ENCODE results near the gene RNF112.

RNF112 gene

DNA sequence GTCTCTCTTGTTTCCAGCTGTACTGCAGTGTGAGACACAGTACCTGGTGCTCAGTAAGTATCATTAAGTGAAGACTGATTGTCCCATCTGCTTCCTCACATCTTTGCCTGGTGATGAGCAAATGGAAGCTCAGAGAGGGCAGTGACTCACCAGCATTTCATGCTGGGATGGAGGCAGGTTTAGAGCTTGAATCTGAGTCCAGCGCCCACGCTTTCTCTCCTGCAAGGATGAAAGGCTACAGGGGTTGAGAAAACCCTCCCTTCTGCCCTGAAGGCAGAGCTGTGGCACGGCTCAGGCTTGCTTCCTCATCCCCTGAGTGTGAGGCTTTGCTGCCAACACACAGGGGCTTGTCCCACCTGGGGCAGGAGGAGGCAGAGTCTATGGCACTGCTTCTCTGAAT is 1.5 kb upstream of the RNF112 start:
- TF ChIP-seq, protein P1, sequence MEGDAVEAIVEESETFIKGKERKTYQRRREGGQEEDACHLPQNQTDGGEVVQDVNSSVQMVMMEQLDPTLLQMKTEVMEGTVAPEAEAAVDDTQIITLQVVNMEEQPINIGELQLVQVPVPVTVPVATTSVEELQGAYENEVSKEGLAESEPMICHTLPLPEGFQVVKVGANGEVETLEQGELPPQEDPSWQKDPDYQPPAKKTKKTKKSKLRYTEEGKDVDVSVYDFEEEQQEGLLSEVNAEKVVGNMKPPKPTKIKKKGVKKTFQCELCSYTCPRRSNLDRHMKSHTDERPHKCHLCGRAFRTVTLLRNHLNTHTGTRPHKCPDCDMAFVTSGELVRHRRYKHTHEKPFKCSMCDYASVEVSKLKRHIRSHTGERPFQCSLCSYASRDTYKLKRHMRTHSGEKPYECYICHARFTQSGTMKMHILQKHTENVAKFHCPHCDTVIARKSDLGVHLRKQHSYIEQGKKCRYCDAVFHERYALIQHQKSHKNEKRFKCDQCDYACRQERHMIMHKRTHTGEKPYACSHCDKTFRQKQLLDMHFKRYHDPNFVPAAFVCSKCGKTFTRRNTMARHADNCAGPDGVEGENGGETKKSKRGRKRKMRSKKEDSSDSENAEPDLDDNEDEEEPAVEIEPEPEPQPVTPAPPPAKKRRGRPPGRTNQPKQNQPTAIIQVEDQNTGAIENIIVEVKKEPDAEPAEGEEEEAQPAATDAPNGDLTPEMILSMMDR (conservative IDR thresholded peaks at IDR 0.05; ENCODE audit: low read depth) = no peak
- peak overlapping the region; percentile 47 for H3K27ac ChIP-seq
- POLR2A ChIA-PET (ENCODE audit: low non-redundant PET) = interaction anchor here (0.6 kb wide), 1 partner anchor 32 kb away, joined by 3 read pairs; no protein-coding TSS in a partner anchor
- CTCF ChIA-PET = interaction anchor here (1.0 kb wide), 1 partner anchor 38 kb away, joined by 3 read pairs; no protein-coding TSS in a partner anchor
- DNase-seq (ENCODE audit: low spot score) = peak; percentile 69

DNA sequence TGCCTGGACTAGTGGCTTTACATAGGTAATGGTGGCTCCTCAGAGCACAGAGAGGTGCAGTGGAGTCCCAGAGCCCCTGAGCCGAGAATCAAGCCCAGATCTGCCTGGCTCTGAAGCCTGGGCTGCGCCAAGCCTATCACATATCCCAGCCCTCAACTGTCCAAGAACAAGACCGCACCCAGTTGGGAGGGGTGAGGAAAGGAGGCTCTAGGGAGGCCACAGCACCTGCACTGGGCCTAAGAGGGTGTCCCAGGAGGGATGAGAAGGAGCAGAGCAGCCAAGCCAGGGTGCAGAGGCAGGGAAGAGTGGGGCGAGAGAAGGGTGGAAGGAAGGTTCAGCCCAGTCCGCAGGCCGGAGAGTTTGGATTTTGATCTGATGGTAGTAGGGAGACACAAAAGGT is 941 bp upstream of the RNF112 start:
- CTCF ChIA-PET = interaction anchor here (1.0 kb wide), 1 partner anchor 38 kb away, joined by 3 read pairs; no protein-coding TSS in a partner anchor
- POLR2A ChIA-PET (ENCODE audit: low non-redundant PET) = interaction anchor here (0.6 kb wide), 1 partner anchor 33 kb away, joined by 3 read pairs; no protein-coding TSS in a partner anchor

DNA sequence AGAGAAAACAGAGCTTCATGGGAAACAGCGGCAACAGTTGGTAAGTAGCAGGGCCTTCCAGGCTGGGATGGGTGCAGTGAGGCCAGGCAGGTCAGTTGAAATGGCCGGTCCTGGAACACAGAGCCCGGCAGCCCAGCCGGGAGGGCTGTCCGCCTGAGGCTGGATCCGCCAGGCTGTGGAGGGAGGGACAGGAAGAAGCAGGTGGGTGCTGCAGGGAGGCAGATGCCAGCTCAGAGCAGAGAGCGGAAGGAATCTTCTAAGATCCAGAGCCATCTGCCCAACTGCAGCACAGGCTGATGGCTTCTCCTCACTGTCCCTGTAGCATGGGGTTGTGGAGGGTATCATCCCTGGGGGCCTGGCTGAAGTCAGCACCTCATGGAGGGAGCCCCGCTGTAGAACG is 599 bp downstream of the RNF112 start:
- DNase-seq (ENCODE audit: low spot score) = no peak
- CTCF ChIA-PET = interaction anchor here (1.7 kb wide), 1 partner anchor 49 kb away, joined by 4 read pairs; the partner anchor contains the start of gene B9D1
- TF ChIP-seq, protein P1 (conservative IDR thresholded peaks at IDR 0.05; ENCODE audit: low read depth) = no peak
- H3K27ac ChIP-seq = no peak overlapping the region
- POLR2A ChIA-PET (ENCODE audit: low non-redundant PET) = no interaction called here

More for the DNA sequence above, 941 bp upstream of the RNF112 start:
- no peak for DNase-seq (ENCODE audit: low spot score)
- peak overlapping the region; percentile 47 for H3K27ac ChIP-seq
- TF ChIP-seq, protein P1 (conservative IDR thresholded peaks at IDR 0.05; ENCODE audit: low read depth) = no peak

DNA sequence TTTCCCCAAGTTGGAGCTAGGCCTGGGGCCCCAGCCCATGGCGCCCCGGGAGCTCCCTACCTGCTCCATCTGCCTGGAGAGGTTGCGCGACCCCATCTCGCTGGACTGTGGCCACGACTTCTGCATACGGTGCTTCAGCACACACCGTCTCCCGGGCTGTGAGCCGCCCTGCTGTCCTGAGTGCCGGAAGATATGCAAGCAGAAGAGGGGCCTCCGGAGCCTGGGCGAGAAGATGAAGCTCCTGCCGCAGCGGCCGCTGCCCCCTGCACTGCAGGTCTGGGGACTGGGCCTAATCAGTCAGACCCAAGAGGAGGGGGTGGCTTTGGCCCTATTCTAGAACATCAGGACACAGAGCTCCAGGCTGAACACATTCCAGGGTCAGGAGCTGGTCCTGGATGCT is 1.5 kb downstream of the RNF112 start:
- DNase-seq (ENCODE audit: low spot score) = no peak
- no peak overlapping the region for H3K27ac ChIP-seq
- CTCF ChIA-PET = interaction anchor here (1.7 kb wide), 1 partner anchor 49 kb away, joined by 4 read pairs; the partner anchor contains the start of gene B9D1
- TF ChIP-seq, protein P1 (conservative IDR thresholded peaks at IDR 0.05; ENCODE audit: low read depth) = no peak
- POLR2A ChIA-PET (ENCODE audit: low non-redundant PET) = no interaction called here

DNA sequence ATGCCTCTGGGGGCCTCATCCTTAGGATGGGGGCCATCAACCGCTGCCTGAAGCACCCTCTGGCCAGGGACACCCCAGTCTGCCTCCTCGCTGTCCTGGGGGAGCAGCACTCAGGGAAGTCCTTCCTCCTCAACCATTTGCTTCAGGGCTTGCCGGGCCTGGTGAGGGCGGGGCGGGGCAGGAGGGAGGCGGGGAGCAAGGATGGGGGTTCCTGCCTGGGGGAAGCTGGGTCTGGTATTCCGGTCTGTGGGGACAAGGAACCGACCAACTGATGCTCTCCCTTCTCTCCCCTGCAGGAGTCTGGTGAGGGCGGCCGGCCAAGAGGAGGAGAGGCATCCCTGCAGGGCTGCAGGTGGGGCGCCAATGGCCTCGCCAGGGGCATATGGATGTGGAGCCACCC is 2.0 kb downstream of the RNF112 start:
- TF ChIP-seq, protein P1 (conservative IDR thresholded peaks at IDR 0.05; ENCODE audit: low read depth) = no peak
- no peak overlapping the region for H3K27ac ChIP-seq
- DNase-seq (ENCODE audit: low spot score) = no peak
- ChIA-PET POLR2A (ENCODE audit: low non-redundant PET) (no interaction called here), CTCF (interaction anchor here (1.7 kb wide), 1 partner anchor 50 kb away, joined by 4 read pairs; the partner anchor contains the start of gene B9D1)

DNA sequence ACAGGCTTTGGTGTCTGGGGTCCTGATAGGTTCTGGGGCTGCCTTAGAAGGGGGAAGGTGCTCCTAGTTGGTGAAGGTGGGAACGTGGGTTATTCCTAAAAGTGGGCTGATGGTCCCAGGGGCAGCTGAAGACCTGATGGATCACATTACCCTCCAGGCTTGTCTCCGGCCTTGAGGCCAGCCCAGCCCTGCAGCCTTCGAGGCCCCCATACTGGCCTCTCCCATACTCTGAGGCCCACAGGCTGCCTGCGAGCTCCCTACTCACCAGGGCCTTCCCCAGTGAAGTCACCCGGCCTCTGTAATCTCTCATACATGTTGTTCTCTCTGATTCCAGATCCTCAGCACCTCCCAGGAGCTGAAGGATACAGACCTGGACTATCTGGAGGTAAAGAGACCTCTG is 2.7 kb downstream of the RNF112 start:
- no peak overlapping the region for H3K27ac ChIP-seq
- ChIA-PET CTCF (interaction anchor here (0.6 kb wide), 1 partner anchor 386 kb away, joined by 5 read pairs; no protein-coding TSS in a partner anchor), POLR2A (ENCODE audit: low non-redundant PET) (no interaction called here)
- TF ChIP-seq, protein P1 (conservative IDR thresholded peaks at IDR 0.05; ENCODE audit: low read depth) = no peak
- no peak for DNase-seq (ENCODE audit: low spot score)

Measured in RWPE1 (cell line).